OCI-LY7 (cell line): ENCODE data around the gene SLC39A10. TPM values are rescaled to one million over a fixed set of nuclear protein-coding genes. Genes with fewer than 3 reads are reported as not detected.

Experiments used
- BruUV-seq: library from RNA; stranded (reverse); fragments of 400-500 nt; replicated peaks from 2 replicates; lab custom pipeline; 2021; lab: Mats Ljungman, UMichigan
- CTCF ChIA-PET: fragments of 300-600 bp; sonication (Branson Sonifier 250); formaldehyde crosslinking; loops from one replicate; lab custom pipeline; 2022; ENCODE audit warnings: antibody characterized with exemption; ENCODE audit not compliant: unreplicated experiment; lab: Charles Lee
- POLR2A ChIA-PET: fragments of 300-600 bp; sonication (Branson Sonifier 250); formaldehyde crosslinking; loops from one replicate; lab custom pipeline; 2022; ENCODE audit warnings: antibody characterized with exemption; lab: Charles Lee
- DNase-seq: peaks from one replicate; pipeline ENCODE4 v3.0.0-alpha.2; 2015; ENCODE audit warnings: low spot score
- H2AFZ ChIP-seq: fragments of 200-600 bp; sonication (generic), shearing (Covaris generic); 2 replicates; pipeline ENCODE4 v1.6.1; 2014; ENCODE audit warnings: mild to moderate bottlenecking, antibody characterized with exemption, low read length, moderate library complexity
- H3K27ac ChIP-seq: fragments of 200-600 bp; sonication (generic); 2 replicates; pipeline ENCODE4 v1.5.1; 2014; ENCODE audit warnings: mixed run types, low read depth, mild to moderate bottlenecking, moderate library complexity, low read length, inconsistent platforms; ENCODE audit not compliant: poor library complexity, severe bottlenecking
- H3K36me3 ChIP-seq: fragments of 200-600 bp; sonication (generic); 2 replicates; pipeline ENCODE4 v1.6.1; 2014; ENCODE audit warnings: mild to moderate bottlenecking, antibody characterized with exemption, low read length, moderate library complexity, mixed read lengths; ENCODE audit not compliant: insufficient read depth
- H3K4me1 ChIP-seq: fragments of 200-600 bp; sonication (generic); 2 replicates; pipeline ENCODE4 v1.5.1; 2014; ENCODE audit warnings: mild to moderate bottlenecking, low read length; ENCODE audit not compliant: insufficient read depth, poor library complexity, severe bottlenecking
- H3K4me2 ChIP-seq: fragments of 200-600 bp; sonication (generic); 2 replicates; pipeline ENCODE4 v1.6.1; 2014; ENCODE audit warnings: mild to moderate bottlenecking, low read length
- H3K4me3 ChIP-seq: fragments of 200-600 bp; sonication (generic); 2 replicates; pipeline ENCODE4 v1.5.1; 2014; ENCODE audit warnings: mild to moderate bottlenecking, low read depth, low read length; ENCODE audit not compliant: poor library complexity, severe bottlenecking
- H3K79me2 ChIP-seq: fragments of 200-600 bp; sonication (generic); 2 replicates; pipeline ENCODE4 v1.6.1; 2016; ENCODE audit warnings: low read depth, mild to moderate bottlenecking, low read length, moderate library complexity, mixed read lengths; ENCODE audit not compliant: insufficient read depth
- H3K9me2 ChIP-seq: fragments of 200-600 bp; sonication (generic); 2 replicates; pipeline ENCODE4 v1.6.1; 2016; ENCODE audit warnings: mild to moderate bottlenecking, low read length, mixed read lengths; ENCODE audit not compliant: insufficient read depth
- H3K9me3 ChIP-seq: fragments of 200-600 bp; sonication (generic); 2 replicates; pipeline ENCODE4 v1.6.1; 2014; ENCODE audit warnings: mild to moderate bottlenecking, mixed run types, low read length, mixed read lengths
- H4K20me1 ChIP-seq: fragments of 200-600 bp; sonication (generic); 2 replicates; pipeline ENCODE4 v1.6.1; 2014; ENCODE audit warnings: mild to moderate bottlenecking, antibody characterized with exemption, low read length, moderate library complexity, mixed read lengths; ENCODE audit not compliant: insufficient read depth
- EZH2phosphoT487 ChIP-seq: fragments of 200-600 bp; sonication (generic); IDR thresholded peaks from 2 replicates; pipeline ENCODE4 v1.6.1; 2018; ENCODE audit warnings: low read depth, borderline replicate concordance, mild to moderate bottlenecking, mixed run types, antibody characterized with exemption, low read length, moderate library complexity, mixed read lengths
- intact Hi-C: fragments of 100-400 bp; cut with micrococcal nuclease; formaldehyde crosslinking; loops from one replicate; pipeline ENCODE4 v1.10.0; 2022; ENCODE audit not compliant: unreplicated experiment
- total RNA-seq, 2 experiments: library from RNA; depleted of rRNA in 1 of 2; stranded (reverse); fragments of >200 nt in 1 of 2; shearing (Covaris generic) in 1 of 2; gene quantifications; 2 replicates each; pipeline ENCODE4 v1.2.3, GENCODE V29; 2014 to 2022
- TF ChIP-seq, protein P1 (sequence below): fragments of 200-600 bp; sonication (generic); conservative IDR thresholded peaks from 2 replicates; pipeline ENCODE4 v1.5.1; 2014; ENCODE audit warnings: mild to moderate bottlenecking, antibody characterized with exemption, low read length, moderate library complexity, mixed read lengths

Gene SLC39A10
- total RNA-seq, 2 experiments from 2014 or later, result 14.7 to 31.9 TPM

- H3K9me2 ChIP-seq, result no peaks in the 10 kb centered on the region
- no peak overlapping the region for H3K27ac ChIP-seq
- intact Hi-C loops, result no loop called here
- H3K9me3 ChIP-seq, result no peaks in the 10 kb centered on the region
- no peaks in the 10 kb centered on the region for H3K36me3 ChIP-seq
- H3K4me2 ChIP-seq, result no peak overlapping the region
- no peak for TF ChIP-seq EZH2phosphoT487
- TF ChIP-seq, protein P1, sequence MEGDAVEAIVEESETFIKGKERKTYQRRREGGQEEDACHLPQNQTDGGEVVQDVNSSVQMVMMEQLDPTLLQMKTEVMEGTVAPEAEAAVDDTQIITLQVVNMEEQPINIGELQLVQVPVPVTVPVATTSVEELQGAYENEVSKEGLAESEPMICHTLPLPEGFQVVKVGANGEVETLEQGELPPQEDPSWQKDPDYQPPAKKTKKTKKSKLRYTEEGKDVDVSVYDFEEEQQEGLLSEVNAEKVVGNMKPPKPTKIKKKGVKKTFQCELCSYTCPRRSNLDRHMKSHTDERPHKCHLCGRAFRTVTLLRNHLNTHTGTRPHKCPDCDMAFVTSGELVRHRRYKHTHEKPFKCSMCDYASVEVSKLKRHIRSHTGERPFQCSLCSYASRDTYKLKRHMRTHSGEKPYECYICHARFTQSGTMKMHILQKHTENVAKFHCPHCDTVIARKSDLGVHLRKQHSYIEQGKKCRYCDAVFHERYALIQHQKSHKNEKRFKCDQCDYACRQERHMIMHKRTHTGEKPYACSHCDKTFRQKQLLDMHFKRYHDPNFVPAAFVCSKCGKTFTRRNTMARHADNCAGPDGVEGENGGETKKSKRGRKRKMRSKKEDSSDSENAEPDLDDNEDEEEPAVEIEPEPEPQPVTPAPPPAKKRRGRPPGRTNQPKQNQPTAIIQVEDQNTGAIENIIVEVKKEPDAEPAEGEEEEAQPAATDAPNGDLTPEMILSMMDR, result no peak
- no peak for DNase-seq
- H3K4me1 ChIP-seq, result no peaks in the 10 kb centered on the region
- BruUV-seq, result no TSS peak
- no peak overlapping the region for H3K4me3 ChIP-seq
- H2AFZ ChIP-seq, result no peak overlapping the region
- CTCF ChIA-PET, result no interaction called here
- no peaks in the 10 kb centered on the region for H3K79me2 ChIP-seq
- POLR2A ChIA-PET, result interaction anchor here (0.8 to 1.6 kb wide), 3 partner anchors 14 to 75 kb away, joined by 3 to 4 read pairs (median 3); no protein-coding TSS in a partner anchor
- no peaks in the 10 kb centered on the region for H4K20me1 ChIP-seq
Measured at GRCh38 chr2:195741191-195741590, 84.2 kb downstream of the SLC39A10 start.

DNA sequence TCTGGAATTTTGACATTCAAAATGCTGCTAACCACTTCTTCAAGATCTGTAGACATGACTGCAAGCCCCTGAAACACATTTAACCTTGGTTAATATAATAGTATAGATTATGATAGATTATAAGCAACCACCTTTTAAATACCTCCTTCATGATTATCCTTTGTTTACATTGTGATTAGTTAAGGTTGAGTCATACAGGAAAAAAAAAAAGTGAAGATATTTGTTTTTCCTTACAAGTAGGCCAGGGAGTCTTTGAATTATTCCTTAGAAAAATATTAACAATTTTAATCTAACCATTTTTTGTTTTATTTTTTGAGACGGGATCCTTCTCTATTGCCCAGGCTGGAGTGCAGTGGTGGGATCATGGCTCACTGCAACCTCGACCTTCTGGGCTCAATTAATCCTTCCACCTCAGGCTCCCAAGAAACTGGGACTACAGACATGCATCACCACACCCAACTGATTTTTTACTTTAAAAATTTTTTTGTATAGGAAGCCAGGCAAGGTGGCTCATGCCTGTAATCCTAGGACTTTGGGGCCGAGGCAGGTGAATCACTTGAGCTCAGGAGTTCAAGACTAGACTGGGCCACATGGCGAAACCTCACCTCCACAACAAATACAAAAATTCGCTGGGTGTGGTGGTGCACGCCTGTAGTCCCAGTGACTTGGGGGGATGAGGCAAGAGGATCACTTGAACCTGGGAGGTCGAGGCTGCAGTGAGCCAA lies 99.4 kb downstream of the SLC39A10 start:
- CTCF ChIA-PET, result no interaction called here
- no TSS peak for BruUV-seq
- intact Hi-C loops, result no loop called here

More for the DNA sequence above, 99.4 kb downstream of the SLC39A10 start:
- H3K27ac ChIP-seq, result no peak overlapping the region
- POLR2A ChIA-PET, result interaction anchor here (0.5 to 1.5 kb wide), 3 partner anchors 30 to 1009 kb away, joined by 3 to 5 read pairs (median 4); no protein-coding TSS in a partner anchor
- H4K20me1 ChIP-seq, result no peaks in the 10 kb centered on the region
- H3K9me3 ChIP-seq, result no peaks in the 10 kb centered on the region
- H3K36me3 ChIP-seq, result no peaks in the 10 kb centered on the region
- TF ChIP-seq, protein P1, result no peak
- no peak for TF ChIP-seq EZH2phosphoT487
- no peak overlapping the region for H3K4me3 ChIP-seq
- no peaks in the 10 kb centered on the region for H3K4me1 ChIP-seq
- no peaks in the 10 kb centered on the region for H3K79me2 ChIP-seq
- no peak overlapping the region for H2AFZ ChIP-seq
- H3K4me2 ChIP-seq, result no peak overlapping the region
- no peak for DNase-seq
- no peaks in the 10 kb centered on the region for H3K9me2 ChIP-seq
